GM12865 (cell line): ENCODE measurements around the gene FRK.

ENCODE experiments used
- DNase-seq: peaks from one replicate; pipeline ENCODE4 v3.0.0; 2010; ENCODE audit warnings: low read depth
- H3K4me3 ChIP-seq: 2 replicates; pipeline ENCODE4 v1.5.1; 2011; ENCODE audit warnings: mild to moderate bottlenecking, low read depth, low read length, control low read depth
- TF ChIP-seq, protein P1 (sequence below): IDR thresholded peaks from 2 replicates; pipeline ENCODE4 v1.5.1; 2011; ENCODE audit warnings: low read length, control low read depth, low read depth, inconsistent platforms; ENCODE audit not compliant: insufficient read depth; ENCODE audit errors: missing control alignments

Gene FRK

GRCh38 chr6:116002756-116003155 is 57.9 kb downstream of the FRK start:
- DNase-seq, result no peak
- TF ChIP-seq, protein P1, sequence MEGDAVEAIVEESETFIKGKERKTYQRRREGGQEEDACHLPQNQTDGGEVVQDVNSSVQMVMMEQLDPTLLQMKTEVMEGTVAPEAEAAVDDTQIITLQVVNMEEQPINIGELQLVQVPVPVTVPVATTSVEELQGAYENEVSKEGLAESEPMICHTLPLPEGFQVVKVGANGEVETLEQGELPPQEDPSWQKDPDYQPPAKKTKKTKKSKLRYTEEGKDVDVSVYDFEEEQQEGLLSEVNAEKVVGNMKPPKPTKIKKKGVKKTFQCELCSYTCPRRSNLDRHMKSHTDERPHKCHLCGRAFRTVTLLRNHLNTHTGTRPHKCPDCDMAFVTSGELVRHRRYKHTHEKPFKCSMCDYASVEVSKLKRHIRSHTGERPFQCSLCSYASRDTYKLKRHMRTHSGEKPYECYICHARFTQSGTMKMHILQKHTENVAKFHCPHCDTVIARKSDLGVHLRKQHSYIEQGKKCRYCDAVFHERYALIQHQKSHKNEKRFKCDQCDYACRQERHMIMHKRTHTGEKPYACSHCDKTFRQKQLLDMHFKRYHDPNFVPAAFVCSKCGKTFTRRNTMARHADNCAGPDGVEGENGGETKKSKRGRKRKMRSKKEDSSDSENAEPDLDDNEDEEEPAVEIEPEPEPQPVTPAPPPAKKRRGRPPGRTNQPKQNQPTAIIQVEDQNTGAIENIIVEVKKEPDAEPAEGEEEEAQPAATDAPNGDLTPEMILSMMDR, result no peak
- no peak overlapping the region for H3K4me3 ChIP-seq

GRCh38 chr6:115999235-115999634 is 61.5 kb downstream of the FRK start:
- no peak overlapping the region for H3K4me3 ChIP-seq
- TF ChIP-seq, protein P1, result no peak
- no peak for DNase-seq

GRCh38 chr6:115997990-115998585 is 62.6 kb downstream of the FRK start:
- TF ChIP-seq, protein P1, result no peak
- no peak overlapping the region for H3K4me3 ChIP-seq

GRCh38 chr6:115986026-115986425 is 74.7 kb downstream of the FRK start:
- DNase-seq, result no peak
- no peak overlapping the region for H3K4me3 ChIP-seq
- TF ChIP-seq, protein P1, result no peak

More at GRCh38 chr6:115997990-115998585, 62.6 kb downstream of the FRK start:
- no peak for DNase-seq

GRCh38 chr6:115984809-115985208 is 75.9 kb downstream of the FRK start:
- no peak overlapping the region for H3K4me3 ChIP-seq
- no peak for DNase-seq
- TF ChIP-seq, protein P1, result no peak

- no peak overlapping the region for H3K4me3 ChIP-seq
- TF ChIP-seq, protein P1, result no peak
- DNase-seq, result no peak
These were observed 76.7 kb downstream of the FRK start for GRCh38 chr6:115983998-115984397.

- TF ChIP-seq, protein P1, result no peak
- DNase-seq, result no peak
- no peak overlapping the region for H3K4me3 ChIP-seq
These were observed 78.2 kb downstream of the FRK start for GRCh38 chr6:115982453-115982852.
